ENCODE results near the gene PARD3B.
"Not testable (repeated sequence)": the region's sequence is repeated elsewhere in the genome, so short reads cannot be mapped to it uniquely, and the experiment has no call there.

PARD3B gene

GRCh38 chr2:205188239-205189138 is 643.2 kb downstream of the PARD3B start:
- DNase-seq (ENCODE audit: low read depth in 2 of 2), result no peak

GRCh38 chr2:205189301-205189700 is 644.0 kb downstream of the PARD3B start:
- DNase-seq (ENCODE audit: low read depth in 2 of 2), result no peak

- no peak for DNase-seq (ENCODE audit: low read depth in 2 of 2)
Observed at GRCh38 chr2:205190528-205190927, 645.3 kb downstream of the PARD3B start.

GRCh38 chr2:205193125-205193835 is 648.0 kb downstream of the PARD3B start:
- DNase-seq (ENCODE audit: low read depth in 2 of 2), result no peak

GRCh38 chr2:205193836-205194228 is 648.6 kb downstream of the PARD3B start:
- DNase-seq (ENCODE audit: low read depth in 2 of 2), result no peak

GRCh38 chr2:205197468-205198139 is 652.3 kb downstream of the PARD3B start:
- DNase-seq (ENCODE audit: low read depth in 2 of 2), result no peak

GRCh38 chr2:205198140-205198525 is 652.9 kb downstream of the PARD3B start:
- no peak for DNase-seq (ENCODE audit: low read depth in 2 of 2)

- DNase-seq (ENCODE audit: low read depth in 2 of 2), result no peak
Observed at GRCh38 chr2:205199165-205199850, 654.0 kb downstream of the PARD3B start.

- no peak for DNase-seq (ENCODE audit: low read depth in 2 of 2)
Observed at GRCh38 chr2:205210494-205210893, 665.2 kb downstream of the PARD3B start.

- no peak for DNase-seq (ENCODE audit: low read depth in 2 of 2)
Observed at GRCh38 chr2:205212357-205212756, 667.1 kb downstream of the PARD3B start.

- DNase-seq (ENCODE audit: low read depth in 2 of 2), result no peak
Observed at GRCh38 chr2:205216092-205216491, 670.8 kb downstream of the PARD3B start.

GRCh38 chr2:205216580-205216979 is 671.3 kb downstream of the PARD3B start:
- DNase-seq (ENCODE audit: low read depth in 2 of 2), result no peak

GRCh38 chr2:205217004-205217403 is 671.7 kb downstream of the PARD3B start:
- no peak for DNase-seq (ENCODE audit: low read depth in 2 of 2)

- DNase-seq (ENCODE audit: low read depth in 2 of 2), result no peak
Observed at GRCh38 chr2:205218056-205218455, 672.8 kb downstream of the PARD3B start.

- not testable (repeated sequence) for DNase-seq (ENCODE audit: low read depth in 2 of 2)
Observed at GRCh38 chr2:205218816-205219215, 673.5 kb downstream of the PARD3B start.

GRCh38 chr2:205220559-205220958 is 675.3 kb downstream of the PARD3B start:
- DNase-seq (ENCODE audit: low read depth in 2 of 2), result no peak

GRCh38 chr2:205232086-205232485 is 686.8 kb downstream of the PARD3B start:
- no peak for DNase-seq (ENCODE audit: low read depth in 2 of 2)

- no peak for DNase-seq (ENCODE audit: low read depth in 2 of 2)
Observed at GRCh38 chr2:205235434-205235833, 690.2 kb downstream of the PARD3B start.

- DNase-seq (ENCODE audit: low read depth in 2 of 2), result no peak
Observed at GRCh38 chr2:205237524-205237923, 692.2 kb downstream of the PARD3B start.

GRCh38 chr2:205245001-205245400 is 699.7 kb downstream of the PARD3B start:
- DNase-seq (ENCODE audit: low read depth in 2 of 2), result no peak

GRCh38 chr2:205245652-205246051 is 700.4 kb downstream of the PARD3B start:
- DNase-seq (ENCODE audit: low read depth in 2 of 2), result no peak

GRCh38 chr2:205259121-205259520 is 713.8 kb downstream of the PARD3B start:
- DNase-seq (ENCODE audit: low read depth in 2 of 2), result no peak
